HG03342 (cell line): ENCODE measurements around the gene KIAA1958.

ENCODE experiments used
- ATAC-seq: cut with Tn5 transposase; IDR thresholded peaks from one replicate; pipeline ENCODE4 v1.9.1; 2021; ENCODE audit warnings: mild to moderate bottlenecking, moderate library complexity; ENCODE audit not compliant: unreplicated experiment

The KIAA1958 gene

DNA sequence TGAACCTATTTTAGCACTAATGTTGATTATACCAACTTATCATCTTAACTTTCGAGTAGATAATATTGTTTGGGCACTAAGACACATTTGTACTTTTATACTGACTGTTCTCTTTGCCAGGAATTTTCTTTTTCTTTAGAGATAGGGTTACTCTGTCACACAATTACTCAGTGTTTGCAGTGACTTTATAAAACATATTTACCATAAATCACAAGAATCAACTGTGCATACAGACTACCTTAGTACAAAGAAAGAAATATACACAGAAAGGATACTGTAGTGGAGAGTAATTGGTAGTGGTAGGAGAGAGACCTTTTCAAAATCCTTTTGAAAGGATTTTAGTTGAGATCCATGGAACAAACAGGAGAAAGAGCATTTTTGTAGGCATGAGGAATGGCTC is 40.3 kb downstream of the KIAA1958 start:
- ATAC-seq: no peak

DNA sequence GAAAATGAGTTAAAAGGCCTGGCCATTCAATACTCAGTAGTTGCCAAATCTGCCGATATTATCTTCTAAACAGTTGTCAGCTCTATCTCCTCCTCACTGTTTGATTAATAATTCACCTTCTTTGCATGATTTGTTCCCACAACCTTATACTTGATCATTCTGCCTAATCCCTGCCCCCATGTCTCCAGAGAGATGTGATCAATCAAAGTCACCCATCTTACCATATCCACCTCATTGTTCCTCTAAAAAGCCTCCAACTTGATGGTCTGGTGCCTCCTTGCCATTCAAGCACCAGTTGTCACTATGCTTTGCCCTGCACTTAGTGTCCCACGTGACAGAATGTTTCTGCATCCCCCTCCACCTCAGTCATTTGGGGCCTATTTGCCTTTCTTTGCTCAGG is 41.3 kb downstream of the KIAA1958 start:
- no peak for ATAC-seq

DNA sequence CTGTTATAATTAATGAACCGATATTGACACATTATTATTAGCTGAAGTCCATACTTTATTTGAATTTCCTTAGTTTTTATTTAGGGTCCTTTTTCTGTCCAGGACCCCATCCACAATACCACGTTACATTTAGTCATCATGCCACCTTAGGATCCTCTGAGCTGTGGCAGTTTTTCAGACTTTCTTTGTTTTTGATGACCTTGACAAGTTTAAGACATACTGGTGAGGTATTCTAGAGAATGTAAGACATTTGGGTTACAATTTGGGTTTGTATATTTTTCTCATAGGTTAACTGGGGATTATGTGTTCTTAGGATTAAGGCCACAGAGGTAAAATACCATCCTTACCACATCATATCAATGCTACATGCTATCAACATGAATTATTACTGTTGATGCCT is 42.7 kb downstream of the KIAA1958 start:
- no peak for ATAC-seq

GRCh38 chr9:112530751-112531205 is 44.2 kb downstream of the KIAA1958 start:
- ATAC-seq: no peak

GRCh38 chr9:112531666-112532282 is 45.1 kb downstream of the KIAA1958 start:
- ATAC-seq: no peak

- no peak for ATAC-seq
These were observed 45.8 kb downstream of the KIAA1958 start for GRCh38 chr9:112532427-112532826.

DNA sequence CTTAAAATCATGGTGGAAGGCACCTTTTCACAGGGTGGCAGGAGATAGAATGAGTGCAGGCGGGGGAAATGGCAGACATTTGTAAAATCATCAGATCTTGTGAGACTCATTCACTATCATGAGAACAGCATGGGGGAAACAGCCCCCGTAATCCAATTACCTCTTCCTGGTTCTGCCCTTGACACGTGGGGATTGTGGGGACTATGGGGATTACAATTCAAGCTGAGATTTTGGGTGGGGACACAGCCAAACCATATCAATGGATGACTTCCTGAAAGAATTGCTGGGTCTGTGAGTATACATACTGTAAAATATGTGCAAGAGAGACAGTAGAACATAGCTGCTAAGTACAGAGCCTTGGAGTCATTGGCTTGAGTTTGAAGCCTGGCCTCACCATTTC is 47.0 kb downstream of the KIAA1958 start:
- ATAC-seq: no peak

DNA sequence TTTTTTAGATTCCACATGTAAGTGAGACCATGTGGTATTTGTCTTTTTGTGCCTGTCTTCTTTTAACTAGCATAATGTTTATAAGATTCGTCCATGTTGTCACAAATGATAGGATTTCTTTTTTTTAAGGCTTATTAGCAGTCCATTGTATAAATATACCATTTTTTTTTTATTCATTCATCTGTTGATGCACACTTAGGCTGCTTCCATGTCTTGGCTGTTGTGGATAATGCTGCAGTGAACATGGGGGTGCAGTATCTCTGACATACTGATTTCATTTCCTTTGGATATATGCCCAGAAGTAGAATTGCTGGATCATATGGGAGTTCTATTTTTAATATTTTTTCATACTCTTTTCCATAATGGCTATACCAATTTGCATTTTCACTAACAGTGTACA is 48.7 kb downstream of the KIAA1958 start:
- ATAC-seq: no peak

DNA sequence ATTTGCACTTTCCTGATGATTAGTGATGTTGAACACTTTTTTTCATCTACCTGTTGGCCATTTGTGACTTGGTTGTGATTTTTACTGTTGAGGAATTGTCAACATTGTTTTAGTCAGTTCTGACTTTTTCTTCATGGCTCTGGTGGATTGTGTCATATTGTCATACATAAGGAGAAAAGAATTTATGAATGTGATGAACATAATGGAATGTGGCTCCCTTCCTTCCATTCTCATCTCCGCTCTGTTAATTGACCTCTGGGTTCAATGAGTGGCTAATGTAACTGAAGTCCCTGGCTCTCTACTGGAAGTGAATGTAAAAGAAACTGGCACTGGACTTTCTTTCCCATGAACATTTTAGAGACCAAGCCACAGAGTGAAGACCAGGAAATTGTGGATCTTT is 49.2 kb downstream of the KIAA1958 start:
- no peak for ATAC-seq

GRCh38 chr9:112537561-112537960 is 50.9 kb downstream of the KIAA1958 start:
- no peak for ATAC-seq

GRCh38 chr9:112540800-112541199 is 54.2 kb downstream of the KIAA1958 start:
- no peak for ATAC-seq

DNA sequence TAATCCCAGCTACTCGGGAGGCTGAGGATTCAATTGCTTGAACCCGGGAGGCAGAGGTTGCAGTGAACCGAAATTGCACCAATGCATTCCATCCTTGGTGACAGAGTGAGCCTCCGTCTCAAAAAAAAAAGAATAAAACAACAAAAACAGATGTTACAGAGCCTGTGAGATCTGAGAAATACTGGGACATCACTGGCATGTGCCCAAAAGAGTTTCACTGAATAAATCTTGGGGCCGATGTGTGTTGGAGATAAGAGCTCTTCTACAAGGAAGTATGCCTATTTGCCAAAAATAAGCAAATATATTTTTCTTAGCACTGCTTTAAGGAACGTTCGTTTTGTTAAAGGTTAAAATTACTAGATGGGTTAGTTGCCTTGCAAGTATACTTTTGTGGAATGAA is 55.1 kb downstream of the KIAA1958 start:
- no peak for ATAC-seq

DNA sequence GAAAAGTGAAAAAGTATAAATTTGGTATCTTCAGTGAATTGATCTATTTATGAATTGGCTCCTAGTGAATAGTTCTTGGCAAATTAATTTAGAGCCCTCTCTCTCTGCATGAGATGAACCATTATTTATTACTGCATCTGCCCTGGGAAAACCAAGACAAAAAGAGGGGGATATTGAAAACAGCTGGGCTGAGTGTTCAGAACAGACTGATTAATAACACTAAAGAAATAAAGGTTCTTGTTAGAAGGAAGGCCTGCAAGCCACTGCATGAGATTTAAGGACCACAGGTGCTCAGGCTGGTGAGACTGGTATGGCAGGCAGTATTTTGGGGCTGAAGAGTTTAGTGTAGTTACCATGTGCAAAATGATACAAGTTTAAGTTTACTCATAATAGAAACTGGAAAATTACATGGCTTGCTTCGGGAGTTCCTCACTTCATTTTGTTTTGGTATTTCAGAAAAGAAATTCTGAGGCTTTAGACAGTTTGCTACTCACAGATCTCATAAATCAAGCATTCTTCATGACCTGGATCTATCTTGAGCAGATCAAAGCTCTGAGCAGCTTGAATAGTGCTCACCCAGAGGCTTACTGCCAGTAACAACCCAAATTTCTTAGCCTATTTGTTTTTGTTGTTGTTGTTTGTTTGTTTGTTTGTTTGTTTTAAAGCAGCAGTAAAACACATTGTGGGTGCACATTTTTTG is 56.1 kb downstream of the KIAA1958 start:
- no peak for ATAC-seq

DNA sequence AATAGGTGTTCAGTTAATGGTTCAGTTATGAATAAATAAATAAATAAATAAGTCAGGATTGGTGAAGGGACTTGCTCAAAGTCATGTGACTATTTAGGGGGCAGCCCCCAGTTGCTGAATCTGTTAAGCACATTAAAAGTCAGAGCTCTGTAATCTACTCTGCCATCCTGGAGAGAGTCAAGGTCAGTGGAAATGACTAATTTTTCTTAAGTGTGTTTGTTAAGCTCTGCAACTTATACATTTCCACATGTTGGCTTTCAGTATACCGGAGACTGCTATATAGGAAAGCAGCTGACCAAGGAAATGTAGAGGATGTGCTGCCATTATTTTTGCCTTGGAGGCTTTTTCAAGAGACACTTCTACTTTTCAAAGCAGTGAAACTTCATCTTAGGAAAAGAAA is 57.9 kb downstream of the KIAA1958 start:
- ATAC-seq: no peak

- no peak for ATAC-seq
These were observed 58.6 kb downstream of the KIAA1958 start for GRCh38 chr9:112545237-112545636.

DNA sequence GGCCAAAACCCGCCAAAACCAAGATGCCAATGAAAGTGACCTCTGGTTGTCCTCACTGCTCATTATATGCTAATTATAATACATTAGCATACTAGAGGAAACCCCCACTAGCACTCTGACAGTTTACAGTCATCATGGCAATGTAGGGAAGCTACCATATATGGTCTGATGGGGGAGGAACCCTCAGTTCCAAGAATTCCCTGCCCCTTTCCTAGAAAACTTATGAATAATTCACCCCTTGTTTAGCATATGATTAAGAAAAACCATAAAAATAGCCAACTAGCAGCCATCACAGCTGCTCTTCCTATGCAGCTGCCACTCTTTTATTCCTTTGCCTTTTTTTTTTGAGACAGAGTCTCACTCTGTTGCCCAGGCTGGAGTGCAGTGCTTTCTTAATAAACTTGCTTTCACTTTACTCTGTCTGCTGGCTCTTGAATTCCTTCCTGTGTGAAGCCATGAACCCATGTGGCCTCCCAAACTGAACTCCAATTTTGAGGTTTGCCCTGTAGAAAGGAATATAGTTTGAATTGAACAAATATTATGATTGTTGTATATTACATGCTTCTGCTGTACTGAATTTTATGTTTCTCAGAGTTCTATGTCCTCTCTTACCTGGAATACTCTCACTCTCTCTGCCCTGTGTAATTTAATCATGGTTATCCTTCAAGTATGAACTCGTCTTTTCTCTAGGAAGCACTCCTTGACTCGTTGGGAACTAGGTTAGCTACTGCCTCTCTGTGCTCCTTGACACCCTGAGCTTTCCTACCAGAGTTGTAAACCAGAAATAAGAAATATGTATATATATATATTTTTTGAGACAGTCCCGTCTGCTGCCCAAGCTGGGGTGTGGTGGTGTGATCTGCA is 59.8 kb downstream of the KIAA1958 start:
- no peak for ATAC-seq

DNA sequence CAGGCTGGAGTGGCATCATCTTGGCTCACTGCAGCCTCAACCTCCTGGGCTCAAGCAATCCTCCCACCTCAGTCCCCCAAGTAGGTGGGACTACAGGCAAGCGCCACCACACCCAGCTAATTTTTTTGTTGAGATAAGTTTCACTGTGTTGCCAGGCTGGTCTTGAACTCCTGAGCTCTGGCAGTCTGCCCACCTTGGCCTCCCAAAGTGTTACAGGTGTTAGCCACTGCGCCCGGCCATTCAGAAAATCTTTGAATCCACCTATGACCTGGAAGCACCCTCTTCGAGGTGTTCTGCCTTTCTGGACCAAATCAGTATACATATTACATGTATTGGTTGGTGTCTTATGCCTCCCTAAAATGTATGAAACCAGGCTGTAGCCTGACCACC is 61.4 kb downstream of the KIAA1958 start:
- ATAC-seq: no peak

- no peak for ATAC-seq
These were observed 62.4 kb downstream of the KIAA1958 start for GRCh38 chr9:112548836-112549595.

DNA sequence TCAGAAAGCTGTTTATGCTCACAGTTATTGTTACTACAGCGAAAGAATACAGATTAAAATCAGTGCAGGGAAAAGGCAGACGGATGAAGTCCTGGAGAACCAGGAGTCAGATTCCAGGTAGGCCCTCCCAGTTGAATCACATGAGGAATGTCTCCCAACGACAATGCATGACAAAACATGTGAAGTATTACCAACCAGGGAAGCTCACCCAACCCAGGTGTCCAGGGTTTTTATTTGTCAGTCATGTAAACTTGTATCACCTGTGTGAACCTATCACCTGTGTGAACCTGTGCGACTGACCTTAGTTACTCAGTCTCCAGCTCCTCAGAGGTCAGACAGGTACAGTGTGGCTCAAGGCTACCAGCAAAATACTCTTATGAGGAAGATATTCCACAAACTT is 63.9 kb downstream of the KIAA1958 start:
- ATAC-seq: no peak

DNA sequence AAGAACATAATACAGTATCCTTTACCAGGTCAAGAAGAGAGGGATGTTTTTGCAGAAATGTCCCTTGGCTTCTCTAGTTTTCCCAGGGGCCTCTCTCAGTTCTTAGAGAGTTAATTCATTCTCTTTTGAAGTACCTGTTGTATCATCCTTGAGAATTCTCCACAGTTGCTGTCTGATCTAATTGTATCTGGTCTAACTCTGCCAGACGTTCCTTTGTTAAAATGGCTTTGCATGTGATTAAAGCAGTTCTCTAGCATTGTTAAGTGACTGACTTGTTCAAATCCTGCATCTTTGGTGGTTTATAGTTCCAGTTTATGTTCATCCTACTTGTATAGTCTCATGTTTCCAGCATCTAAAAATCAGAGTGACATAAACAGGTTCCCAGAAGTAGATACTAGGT is 65.0 kb downstream of the KIAA1958 start:
- ATAC-seq: no peak
